Osteoblast (primary cell): ENCODE results near the gene FBXO33. TPM values are rescaled to one million over a fixed set of nuclear protein-coding genes. Genes with fewer than 3 reads are reported as not detected.

Source experiments
- DNase-seq: peaks from one replicate; pipeline ENCODE4 v3.0.0; 2011; ENCODE audit warnings: low spot score, mixed read lengths; ENCODE audit not compliant: insufficient read length; ENCODE audit errors: missing footprints
- H2AFZ ChIP-seq: 2 replicates; pipeline ENCODE4 v1.6.0; 2011; ENCODE audit warnings: mild to moderate bottlenecking, low read length
- H3K27ac ChIP-seq: 2 replicates; pipeline ENCODE4 v1.5.1; 2011; ENCODE audit warnings: mild to moderate bottlenecking, low read depth, low read length, moderate library complexity
- H3K27me3 ChIP-seq: 2 replicates; pipeline ENCODE4 v1.6.0; 2012; ENCODE audit warnings: mild to moderate bottlenecking, control low read depth, inconsistent platforms, low read length, moderate library complexity; ENCODE audit not compliant: insufficient read depth
- H3K36me3 ChIP-seq: 2 replicates; pipeline ENCODE4 v1.5.1; 2011; ENCODE audit warnings: mild to moderate bottlenecking, low read length, control low read depth, moderate library complexity; ENCODE audit not compliant: insufficient read depth
- H3K4me1 ChIP-seq: 2 replicates; pipeline ENCODE4 v1.5.1; 2011; ENCODE audit warnings: mild to moderate bottlenecking, low read length, control low read depth, moderate library complexity; ENCODE audit not compliant: insufficient read depth
- H3K4me2 ChIP-seq: 2 replicates; pipeline ENCODE4 v1.6.0; 2011; ENCODE audit warnings: mild to moderate bottlenecking, low read length; ENCODE audit not compliant: insufficient read depth
- H3K4me3 ChIP-seq: fragments of 200-600 bp; sonication (generic); 3 replicates; pipeline ENCODE4 v1.5.1; 2012; ENCODE audit warnings: mild to moderate bottlenecking, low read length, inconsistent platforms; ENCODE audit not compliant: insufficient read depth
- H3K79me2 ChIP-seq: 2 replicates; pipeline ENCODE4 v1.6.0; 2012; ENCODE audit warnings: mild to moderate bottlenecking, low read length, control low read depth, inconsistent platforms; ENCODE audit not compliant: insufficient read depth
- H3K9me3 ChIP-seq: 2 replicates; pipeline ENCODE4 v1.5.1; 2011; ENCODE audit warnings: low read depth, low read length, control low read depth
- H4K20me1 ChIP-seq: 2 replicates; pipeline ENCODE4 v1.6.0; 2012; ENCODE audit warnings: mild to moderate bottlenecking, low read length, control low read depth; ENCODE audit not compliant: insufficient read depth
- CTCF ChIP-seq: IDR thresholded peaks from 2 replicates; pipeline ENCODE4 v1.5.1; 2011; ENCODE audit warnings: mild to moderate bottlenecking, low read depth, low read length, moderate library complexity; ENCODE audit errors: extremely low read depth
- total RNA-seq: library from RNA; depleted of rRNA; stranded (reverse); fragments of >200 nt; gene quantifications from 2 replicates; pipeline ENCODE4 v1.2.3, GENCODE V29; 2012

Gene FBXO33
- total RNA-seq, 1 donor, result 15.6 TPM

- Histone ChIP-seq H3K27ac (no peak overlapping the region), H3K9me3 (no peaks in the 10 kb centered on the region), H3K27me3 (no peaks in the 10 kb centered on the region), H2AFZ (no peak overlapping the region), H3K36me3 (no peaks in the 10 kb centered on the region), H4K20me1 (peaks cover 2% of the 10 kb centered on the region), H3K79me2 (peaks cover 16% of the 10 kb centered on the region), H3K4me3 (no peak overlapping the region), H3K4me1 (peaks cover 10% of the 10 kb centered on the region), H3K4me2 (no peak overlapping the region)
- DNase-seq, result peak; percentile 70
- peak; percentile 71 for TF ChIP-seq CTCF
Measured at GRCh38 chr14:39368261-39368959, 63.8 kb downstream of the FBXO33 start.

- no peak for TF ChIP-seq CTCF
- Histone ChIP-seq H3K27ac (no peak overlapping the region), H4K20me1 (peaks cover 2% of the 10 kb centered on the region), H3K79me2 (peaks cover 16% of the 10 kb centered on the region), H3K4me3 (no peak overlapping the region), H3K9me3 (no peaks in the 10 kb centered on the region), H3K4me2 (no peak overlapping the region), H2AFZ (no peak overlapping the region), H3K36me3 (no peaks in the 10 kb centered on the region), H3K4me1 (peaks cover 4% of the 10 kb centered on the region), H3K27me3 (no peaks in the 10 kb centered on the region)
- peak; percentile 5 for DNase-seq
Measured at GRCh38 chr14:39367387-39367751, 64.9 kb downstream of the FBXO33 start.

- no peaks in the 10 kb centered on the region for H3K9me3 ChIP-seq
- no peaks in the 10 kb centered on the region for H3K36me3 ChIP-seq
- H3K27me3 ChIP-seq, result no peaks in the 10 kb centered on the region
- no peak overlapping the region for H2AFZ ChIP-seq
- H4K20me1 ChIP-seq, result peaks cover 2% of the 10 kb centered on the region
- DNase-seq, result no peak
- peaks cover 16% of the 10 kb centered on the region for H3K79me2 ChIP-seq
- no peak overlapping the region for H3K4me3 ChIP-seq
- H3K27ac ChIP-seq, result no peak overlapping the region
- no peak for TF ChIP-seq CTCF
- H3K4me2 ChIP-seq, result no peak overlapping the region
- no peaks in the 10 kb centered on the region for H3K4me1 ChIP-seq
Measured at GRCh38 chr14:39366460-39367386, 65.5 kb downstream of the FBXO33 start.

- peaks cover 16% of the 10 kb centered on the region for H3K79me2 ChIP-seq
- H3K9me3 ChIP-seq, result no peaks in the 10 kb centered on the region
- DNase-seq, result no peak
- H3K4me3 ChIP-seq, result no peak overlapping the region
- H4K20me1 ChIP-seq, result peaks cover 2% of the 10 kb centered on the region
- TF ChIP-seq CTCF, result no peak
- H3K27me3 ChIP-seq, result no peaks in the 10 kb centered on the region
- H2AFZ ChIP-seq, result no peak overlapping the region
- H3K4me1 ChIP-seq, result no peaks in the 10 kb centered on the region
- no peak overlapping the region for H3K4me2 ChIP-seq
- no peak overlapping the region for H3K27ac ChIP-seq
- H3K36me3 ChIP-seq, result no peaks in the 10 kb centered on the region
Measured at GRCh38 chr14:39365354-39365753, 66.9 kb downstream of the FBXO33 start.
